CD4-positive, alpha-beta T cell treated with Interleukin-4 for 4 hours (primary cell): Measurements from ENCODE around the gene TINCR.
"Not testable (repeated sequence)": the region's sequence is repeated elsewhere in the genome, so short reads cannot be mapped to it uniquely, and the experiment has no call there.

Experiments used
- DNase-seq: peaks from one replicate; pipeline ENCODE4 v3.0.0-alpha.2; 2020

The TINCR gene

DNA sequence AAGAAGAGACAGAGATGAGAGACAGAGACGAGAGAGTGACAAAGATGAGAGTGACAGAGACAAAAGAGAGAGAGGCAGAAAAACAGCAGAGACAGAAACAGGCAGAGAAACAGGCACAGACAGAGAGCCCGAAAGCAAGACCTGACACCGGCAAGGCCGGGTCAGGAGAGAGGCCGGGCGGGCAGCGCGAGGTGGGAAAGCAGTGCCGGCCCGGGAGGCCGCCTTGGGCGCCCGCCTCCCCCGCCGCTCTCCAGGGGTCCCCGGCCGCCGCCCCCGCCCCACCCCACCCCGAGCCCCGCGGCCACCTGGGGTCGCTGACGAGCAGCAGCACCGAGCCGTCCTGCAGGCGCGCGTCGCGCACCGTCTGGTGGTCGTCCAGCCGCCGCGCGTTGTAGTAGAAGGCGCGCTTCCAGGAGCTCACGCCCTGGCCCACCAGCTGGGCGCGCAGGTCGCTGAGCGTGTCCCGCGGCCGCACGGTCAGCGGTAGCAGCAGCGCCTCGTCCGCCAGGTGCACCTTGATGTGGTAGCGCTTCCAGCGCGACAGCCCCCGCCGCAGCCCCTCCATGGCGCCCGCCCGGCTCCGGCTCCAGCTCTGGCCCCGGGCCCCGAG, at the start of gene TINCR:
TSS of gene TINCR (minus strand) at position 594 of the 610 bp plus-strand sequence.
- DNase-seq: no peak

DNA sequence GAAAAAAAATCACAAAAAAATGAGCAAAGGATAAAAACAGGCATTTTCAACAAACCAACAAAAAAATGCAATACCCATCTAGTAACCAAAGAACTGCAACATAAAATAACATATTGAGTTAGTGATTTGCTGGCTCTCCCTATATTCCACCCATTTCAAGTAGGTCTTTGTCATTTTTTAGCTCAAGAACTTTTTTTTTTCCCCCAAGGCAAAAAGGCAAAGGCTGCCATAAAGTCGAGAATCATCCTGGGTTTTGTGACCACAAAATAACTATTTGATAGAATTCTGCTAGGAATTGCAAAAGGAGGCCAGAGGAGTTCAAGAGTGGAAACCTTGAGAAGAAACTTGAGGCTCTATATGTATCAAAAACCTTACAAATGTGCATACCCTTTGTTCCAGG, 49.3 kb upstream of the TINCR start:
- DNase-seq: no peak

DNA sequence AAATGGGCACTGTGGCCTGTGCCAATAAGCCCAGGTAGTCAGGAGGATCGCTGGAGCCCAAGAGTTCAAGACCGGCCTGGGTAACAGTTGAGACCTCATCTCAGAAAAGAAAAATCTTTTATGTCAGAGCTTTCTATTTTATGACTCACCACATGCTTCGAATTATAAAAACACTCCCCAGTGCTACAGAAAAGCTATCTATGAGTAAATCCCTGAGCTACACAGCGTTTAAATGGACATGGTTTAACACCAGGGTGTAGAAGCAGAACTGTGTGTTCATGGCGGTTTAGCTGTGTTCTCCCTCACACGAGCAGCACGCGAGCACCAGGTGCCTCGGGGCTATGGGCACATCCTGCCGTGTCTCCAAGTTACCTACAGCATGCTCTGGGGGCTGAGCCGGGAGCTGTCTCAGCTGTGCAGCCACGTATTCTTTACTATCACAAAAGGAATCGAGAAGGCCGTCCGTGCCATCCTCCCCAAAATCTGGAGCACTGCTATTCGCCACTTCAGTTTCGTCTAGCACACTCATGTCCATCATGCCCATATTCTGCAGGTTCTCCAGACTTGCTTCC, 48.1 kb upstream of the TINCR start:
- DNase-seq: no peak

DNA sequence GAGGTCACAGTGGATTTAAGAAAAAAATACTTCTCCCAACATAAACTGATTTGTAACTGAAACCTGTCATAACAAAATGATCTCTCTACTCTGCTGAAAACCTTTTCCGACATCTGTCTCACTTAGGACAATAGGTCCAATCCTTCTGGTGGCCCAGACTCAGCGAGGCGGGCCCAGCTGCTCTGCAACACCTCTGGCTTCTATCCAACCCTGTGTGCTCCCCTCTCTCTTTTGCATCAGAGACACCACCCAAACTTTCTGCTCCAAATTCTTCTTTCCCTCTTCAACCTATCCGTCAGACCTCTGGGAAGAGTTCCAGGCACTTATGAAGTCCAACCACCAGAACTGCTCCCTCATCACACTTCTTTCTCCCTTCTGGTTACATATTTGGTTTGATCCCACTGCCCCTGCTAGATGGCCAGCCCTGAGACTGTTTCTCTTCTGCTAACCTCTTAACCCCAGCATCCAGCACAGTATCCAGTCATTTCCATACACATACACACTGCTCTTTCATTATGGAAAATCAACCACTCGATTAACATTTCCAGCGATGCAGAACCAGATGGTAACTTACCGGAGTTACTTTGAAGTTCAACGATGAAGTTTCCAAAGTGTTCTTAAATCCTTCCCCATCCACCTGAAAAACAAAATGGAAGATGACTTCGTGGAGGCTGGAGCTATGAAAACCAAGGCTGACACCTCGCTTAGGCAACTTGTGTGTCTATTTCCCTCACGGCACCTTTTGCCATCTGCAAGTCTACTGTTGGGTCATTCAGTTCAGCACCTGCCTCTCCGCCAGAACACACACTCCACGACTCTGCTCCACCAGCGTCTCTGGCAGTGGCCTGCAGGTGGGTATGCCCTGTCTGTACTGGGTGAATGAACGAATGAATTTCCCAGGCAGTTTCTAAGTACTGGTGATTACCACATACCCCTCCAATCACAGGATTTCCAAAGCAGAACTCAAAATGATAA, 45.4 kb upstream of the TINCR start:
- no peak for DNase-seq

DNA sequence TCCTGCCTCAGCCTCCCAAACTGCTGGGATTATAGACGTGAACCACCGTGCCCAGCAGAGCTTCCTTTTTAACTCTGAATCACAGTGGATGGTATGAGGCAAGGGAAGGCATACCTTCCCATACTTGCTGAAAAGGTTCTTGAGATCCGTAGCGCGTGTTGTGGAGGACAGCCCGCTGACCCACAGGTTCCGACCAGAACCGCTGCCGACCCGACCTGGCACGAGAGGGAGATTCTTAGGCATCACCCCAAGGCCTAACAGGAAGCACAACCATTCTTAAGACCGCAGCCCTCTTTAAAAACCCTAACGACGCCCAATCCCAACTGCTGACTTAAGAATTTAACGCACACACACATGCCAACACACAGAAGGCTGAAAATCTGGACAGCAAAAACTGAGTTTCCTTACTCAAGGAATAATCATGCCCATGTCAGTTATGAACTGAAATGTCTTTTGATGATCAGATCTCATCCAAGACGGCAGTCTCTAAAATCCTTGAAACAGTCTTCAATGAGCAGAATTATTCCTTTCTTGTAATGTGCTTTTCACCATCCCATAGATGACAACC, 42.2 kb upstream of the TINCR start:
- DNase-seq: no peak

DNA sequence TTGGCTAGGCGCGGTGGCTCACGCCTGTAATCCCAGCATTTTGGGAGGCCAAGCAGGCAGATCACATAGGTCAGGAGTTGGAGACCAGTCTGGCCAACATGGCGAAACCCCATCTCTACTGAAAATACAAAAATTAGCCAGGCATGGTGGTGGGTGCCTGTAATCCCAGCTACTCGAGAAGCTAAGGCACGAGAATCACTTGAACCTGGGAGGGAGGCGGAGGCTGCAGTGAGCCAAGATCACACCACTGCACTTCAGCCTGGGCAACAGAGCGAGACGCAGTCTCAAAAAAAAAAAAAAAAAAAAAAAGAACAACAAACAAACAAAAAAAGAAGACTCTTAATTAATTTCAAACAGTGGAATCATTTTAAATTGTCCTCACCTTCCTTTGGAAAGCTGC, 41.0 kb upstream of the TINCR start:
- DNase-seq: not testable (repeated sequence)

DNA sequence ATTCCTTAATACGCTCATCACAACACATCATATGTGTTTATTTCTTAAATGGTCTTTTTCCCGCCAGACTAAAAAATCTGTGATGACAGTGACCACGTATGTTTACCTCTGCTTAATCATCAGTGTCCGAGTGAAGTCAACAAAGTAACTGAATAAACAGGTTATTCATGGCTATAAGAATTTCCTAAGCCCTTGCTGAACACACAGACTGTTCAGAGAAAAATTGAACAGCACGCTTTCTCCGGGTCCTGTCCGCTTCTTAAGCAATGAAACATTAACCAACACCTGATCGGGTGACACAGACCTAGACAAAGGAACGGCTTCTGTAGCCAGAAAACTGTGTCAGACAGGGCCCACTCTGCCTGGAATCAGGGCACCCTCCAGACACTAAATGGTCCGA, 40.5 kb upstream of the TINCR start:
- no peak for DNase-seq

DNA sequence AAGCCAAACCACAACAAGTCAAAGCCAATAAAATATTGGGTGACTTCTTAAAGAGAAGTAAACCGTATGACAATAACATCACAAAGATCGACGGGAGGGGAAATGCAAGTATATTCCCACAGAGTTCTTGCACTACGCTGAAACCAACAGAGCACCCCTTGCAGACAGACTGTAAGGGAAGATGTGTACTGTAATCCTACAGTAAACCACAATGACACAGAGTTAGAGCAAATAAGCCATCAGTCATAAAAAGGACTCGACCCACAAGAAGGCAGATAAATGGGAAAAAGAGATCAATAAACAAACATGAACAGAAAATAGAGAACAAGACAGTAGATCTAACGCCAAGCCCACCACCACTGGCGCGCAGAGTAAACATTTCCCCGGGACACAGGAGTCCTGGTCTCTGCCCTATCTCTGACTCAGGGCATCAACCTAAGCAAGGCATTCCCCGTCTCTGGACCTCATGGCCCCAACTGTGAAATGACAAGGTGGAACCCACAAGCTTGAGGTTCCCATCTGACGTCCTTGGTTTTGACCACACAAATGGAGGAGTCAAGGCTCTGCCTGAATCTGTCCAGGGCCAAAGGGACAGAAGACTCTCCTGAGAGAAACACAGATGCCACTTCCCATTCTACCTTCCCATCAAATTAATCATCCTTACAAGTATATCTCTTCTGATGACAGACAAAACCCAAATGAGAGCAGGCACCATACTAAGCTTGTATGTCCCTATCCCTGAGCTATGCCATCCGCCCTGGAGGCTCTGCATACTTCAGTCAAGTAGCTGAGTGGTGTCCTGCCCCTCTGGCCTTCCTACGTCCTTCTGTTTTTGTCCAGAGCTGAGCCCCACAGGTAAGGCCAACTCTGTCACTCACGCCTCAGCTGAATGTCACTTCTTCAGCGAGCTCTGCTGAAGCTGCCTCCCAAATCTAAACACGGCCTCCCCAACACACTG, 39.8 kb upstream of the TINCR start:
- DNase-seq: no peak

DNA sequence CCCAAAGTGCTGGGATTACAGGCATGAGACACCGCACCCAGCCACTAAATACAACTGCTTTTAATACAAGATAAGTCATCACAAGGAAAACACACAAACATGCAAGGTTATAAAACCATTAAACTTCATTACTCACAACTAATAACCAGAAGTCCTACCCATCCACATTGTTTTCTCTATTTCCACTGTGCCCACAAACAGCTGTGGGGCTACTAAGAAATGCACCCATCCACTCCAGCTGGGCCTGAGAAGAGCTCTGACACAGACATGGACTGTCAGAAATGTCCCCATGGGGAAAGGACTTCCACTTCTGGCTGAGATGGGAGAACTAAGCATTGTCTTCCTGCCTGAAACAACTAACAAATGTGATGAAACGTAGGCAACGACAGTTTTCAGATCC, 37.6 kb upstream of the TINCR start:
- DNase-seq: no peak

DNA sequence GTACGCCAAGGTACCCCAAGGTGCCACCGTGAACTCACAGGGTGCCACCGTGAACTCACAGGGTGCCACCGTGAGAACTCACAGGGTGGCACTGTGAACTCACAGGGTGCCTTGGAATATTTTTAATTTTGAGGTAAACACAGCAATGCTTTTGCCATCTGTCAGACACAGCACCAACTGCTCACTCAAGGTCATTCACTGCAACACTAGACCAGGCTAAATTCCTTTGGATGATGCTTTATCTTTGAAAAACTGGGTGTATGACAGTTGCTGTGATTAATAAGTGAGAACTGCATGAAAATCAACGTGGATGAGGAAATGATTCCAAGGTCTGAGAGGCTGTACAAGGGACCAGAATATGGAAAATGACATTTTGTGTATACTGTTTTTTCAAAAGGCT, 35.9 kb upstream of the TINCR start:
- no peak for DNase-seq

DNA sequence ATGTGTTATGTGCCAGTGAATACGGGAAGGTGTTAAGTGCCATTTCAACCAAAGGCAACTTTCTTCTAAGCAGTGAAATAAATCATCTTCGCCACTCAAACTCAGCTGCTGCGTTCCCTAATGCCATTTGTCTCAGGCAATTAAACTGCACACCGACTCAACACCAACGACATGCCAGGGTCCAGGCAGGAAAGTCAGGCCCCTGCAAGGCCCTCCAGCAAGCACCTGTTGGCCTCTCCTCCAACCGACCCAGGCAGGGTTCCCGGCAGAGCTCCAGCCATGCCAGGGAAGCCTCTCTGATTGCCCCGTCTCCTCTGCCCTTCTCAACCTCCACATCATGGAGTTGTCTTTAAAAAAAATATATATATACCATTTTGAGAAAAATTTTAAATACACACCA, 33.0 kb upstream of the TINCR start:
- DNase-seq: no peak

DNA sequence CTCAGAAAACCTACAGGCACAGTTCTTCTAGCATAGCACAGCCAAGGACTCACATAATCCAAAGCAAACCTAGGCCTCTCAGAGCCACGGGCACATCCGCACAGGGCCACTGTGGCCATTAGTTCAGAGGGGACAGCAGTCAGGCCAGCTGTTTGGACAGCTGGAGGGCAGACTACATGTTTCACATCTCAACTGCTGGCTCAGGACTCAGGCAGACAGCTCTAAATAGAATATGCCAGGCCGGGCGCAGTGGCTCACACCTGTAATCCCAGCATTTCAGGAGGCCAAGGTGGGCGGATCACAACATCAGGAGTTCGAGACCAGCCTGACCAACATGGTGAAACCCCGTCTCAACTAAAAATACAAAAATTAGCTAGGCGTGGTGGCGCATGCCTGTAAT, 28.0 kb upstream of the TINCR start:
- no peak for DNase-seq

DNA sequence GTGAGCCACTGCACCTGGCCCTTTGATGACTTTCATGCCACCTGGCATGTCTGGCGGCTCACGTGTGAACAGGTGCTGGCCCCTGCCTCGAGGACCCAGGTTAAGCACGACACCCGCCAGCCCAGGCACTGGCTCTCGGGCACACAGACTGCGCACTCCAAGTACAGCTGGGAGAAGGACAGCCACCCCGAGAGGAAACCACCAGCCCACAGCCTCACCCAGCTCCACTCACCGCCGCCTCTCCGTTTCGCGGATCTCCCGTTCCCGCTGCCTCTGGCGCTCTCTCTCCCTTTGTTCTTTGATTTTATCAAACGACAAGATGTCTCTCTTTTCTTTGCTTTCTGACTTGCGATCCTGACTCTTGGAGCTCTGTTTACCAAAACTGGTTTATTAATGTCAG, 27.4 kb upstream of the TINCR start:
- DNase-seq: no peak

DNA sequence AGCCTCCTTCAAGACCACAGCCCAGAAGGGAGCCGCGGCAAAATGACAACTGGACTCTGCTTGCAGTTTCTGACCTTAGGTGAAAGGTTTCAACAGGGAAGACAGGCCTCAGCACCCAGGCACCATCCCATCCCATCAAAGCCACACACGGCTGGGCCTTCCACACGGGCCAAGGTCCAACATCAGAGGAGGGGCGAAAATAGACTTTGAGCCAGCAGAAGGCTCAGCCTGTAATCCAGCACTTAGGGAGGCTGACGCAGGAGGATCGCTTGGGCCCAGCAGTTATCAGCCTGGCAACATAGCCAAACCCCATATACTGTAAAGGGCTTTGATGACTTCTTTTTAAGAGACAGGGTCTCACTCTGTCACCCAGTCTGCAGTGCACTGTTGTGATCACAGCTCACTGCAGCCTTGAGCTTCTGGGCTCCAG, 26.8 kb upstream of the TINCR start:
- no peak for DNase-seq

DNA sequence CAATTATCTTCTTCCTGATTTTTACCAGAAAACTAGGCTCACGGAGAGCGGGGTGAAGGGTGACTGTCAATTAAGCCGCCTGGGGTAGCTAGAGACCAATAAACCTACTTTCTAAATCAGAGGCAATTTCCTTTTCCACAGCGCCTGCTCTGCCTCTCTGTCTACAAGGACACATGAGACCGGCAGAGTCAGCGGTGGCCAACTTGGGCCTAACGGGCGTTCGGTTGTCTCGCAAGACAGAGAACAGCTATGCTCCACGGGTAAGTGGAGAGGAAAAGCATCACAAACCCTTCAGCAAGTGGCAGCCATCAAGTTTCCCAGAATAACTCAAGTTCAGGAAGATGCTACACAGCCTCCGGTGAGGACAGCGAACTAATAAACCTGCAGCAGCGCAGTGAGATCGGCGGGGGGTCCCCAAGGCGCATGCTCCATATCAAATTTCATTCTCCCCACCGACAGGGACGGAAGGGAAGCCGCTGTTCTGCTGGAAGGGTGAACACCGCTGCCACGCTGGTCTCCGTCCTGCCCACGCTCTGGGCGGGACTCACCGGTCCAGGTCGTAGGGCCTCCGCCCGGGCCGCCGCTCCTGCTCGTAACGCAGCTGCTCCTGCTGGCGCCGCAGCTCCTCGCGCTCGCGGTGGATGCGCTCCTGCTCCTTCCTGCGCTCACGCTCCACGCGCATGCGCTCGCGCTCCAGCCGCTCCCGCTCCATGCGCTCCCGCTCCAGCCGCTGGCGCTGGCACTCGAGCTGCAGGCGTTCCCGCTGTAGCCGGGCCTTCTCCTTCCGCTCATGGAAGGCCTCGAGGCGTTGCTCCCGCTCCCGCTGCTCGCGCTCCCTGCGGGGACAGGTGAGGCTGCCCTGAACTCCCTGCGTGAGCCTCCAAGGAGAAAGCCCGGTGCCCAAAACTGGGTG, 25.8 kb upstream of the TINCR start:
- DNase-seq: no peak

DNA sequence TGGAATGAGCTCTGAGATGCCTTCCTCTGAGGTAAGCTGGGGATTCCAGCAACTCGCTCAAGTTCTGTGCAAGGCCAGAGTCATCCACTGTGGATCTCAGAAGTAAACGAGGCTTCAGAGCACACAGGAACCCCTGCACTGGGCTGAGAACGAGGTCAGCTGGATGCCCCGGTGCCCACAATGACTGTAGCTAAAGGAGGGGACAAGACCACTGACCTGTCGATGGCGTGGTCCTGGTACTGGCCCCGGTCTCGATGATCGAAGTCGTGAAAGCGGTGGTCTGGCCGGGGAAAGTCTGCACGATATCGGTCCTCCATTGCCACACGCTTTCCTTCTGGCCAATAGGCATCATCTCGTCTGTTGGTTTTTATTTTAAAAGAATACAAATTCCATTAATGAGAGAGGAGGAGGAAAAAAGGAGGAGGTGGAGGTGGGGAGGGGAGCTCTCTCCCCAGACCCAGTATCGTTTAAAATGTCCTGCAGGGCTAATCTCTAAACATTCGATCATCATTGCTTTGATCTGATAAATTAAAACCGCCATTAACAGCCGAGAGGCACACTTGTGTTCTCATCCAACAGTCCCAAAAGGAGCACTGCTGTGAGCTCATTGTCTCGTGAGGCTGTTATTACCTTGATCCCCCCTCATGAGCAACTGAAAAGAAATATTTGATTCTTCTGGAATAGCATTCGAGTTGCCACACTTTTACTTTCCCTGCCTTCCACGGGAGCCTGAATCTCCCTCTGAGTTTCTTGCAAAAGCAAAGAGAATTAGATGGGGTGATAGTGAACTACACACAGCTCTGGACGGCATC, 25.0 kb upstream of the TINCR start:
- no peak for DNase-seq

DNA sequence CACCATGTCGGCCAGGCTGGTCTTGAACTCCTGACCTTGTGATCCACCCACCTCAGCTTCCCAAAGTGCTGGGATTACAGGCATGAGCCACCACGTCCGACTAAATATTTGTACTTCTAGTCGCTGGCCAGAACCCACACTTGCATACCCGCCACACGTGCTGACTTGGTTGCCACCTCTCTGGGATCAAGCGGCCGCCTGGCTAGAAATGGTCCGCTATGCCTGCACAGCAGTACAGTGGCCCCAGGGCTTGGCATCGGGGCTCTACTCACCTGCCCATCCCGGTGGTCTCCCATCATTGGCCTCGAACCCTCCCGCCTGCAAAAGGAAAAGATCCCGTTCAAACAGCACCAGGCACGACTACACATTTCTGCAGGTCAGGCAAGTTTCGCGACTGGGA, 23.7 kb upstream of the TINCR start:
- no peak for DNase-seq

DNA sequence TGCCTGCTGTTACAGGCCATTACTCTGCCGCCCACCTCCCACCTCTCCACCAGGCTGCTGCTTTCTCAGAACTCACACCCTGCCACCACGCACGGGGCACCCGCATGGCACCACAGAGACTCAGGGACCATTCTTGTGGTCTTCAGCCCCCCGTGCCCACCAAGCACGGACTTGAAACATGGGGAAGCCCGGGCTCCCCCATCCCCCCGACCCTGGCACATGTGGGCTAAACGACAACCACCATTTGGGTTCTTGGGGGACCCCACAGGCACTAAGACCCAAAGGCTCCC, 23.1 kb upstream of the TINCR start:
- no peak for DNase-seq

DNA sequence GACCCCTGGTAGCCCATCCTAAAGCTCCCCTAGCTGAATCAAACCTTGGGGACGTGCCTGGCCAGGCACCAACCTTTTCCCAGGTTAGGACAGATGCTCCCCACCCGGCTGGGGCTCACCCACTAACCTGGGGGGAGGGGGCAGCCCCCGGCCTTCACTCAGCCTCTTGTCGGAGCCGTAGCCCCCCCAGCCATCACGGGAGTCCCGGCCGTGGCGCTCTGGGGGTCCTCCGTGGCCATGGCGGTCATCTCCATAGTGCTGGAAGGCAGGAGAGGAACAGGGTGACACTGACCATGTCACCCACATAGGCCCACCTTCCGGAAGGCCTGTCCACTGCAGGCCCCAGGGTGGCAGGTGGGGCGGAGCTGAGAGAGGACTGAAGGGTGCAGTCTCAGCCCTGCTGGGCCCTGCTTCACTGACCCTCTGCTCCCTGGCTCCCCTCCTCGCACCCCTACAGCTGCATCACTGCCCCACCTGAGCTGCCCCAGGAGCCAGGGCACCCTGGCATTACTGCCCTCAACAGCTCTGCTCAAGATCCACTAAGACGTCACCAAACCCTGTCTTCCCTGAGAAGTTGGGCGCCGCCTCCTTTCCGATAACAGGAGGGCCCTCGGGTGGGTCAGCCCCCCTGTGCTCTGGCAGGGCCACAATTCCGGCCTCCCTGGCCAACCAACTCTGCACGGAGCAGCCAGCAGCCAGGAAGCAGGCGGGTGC, 22.6 kb upstream of the TINCR start:
- DNase-seq: no peak
